ENCODE measurements around the gene PIH1D2.
"Not testable (repeated sequence)": the region's sequence is repeated elsewhere in the genome, so short reads cannot be mapped to it uniquely, and the experiment has no call there.

PIH1D2 gene

DNA sequence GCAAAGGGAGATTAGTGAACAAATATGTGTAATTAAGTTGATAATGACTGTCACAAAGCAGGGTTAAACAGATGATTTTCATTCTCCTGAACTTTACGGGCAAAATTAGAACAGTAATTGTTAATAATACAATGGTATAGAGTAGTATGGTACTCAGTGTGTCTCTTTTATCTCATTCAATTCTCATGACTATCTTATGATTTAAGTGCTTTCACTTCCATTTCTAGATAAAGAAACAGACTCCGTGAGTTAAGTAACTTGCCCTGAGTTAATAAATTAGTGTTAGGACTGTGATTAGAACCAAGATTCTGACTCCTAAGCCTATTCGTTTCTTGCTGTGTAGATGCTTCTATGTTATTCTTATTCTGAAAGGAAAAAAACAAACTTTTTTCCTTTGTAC is 22.0 kb downstream of the PIH1D2 start:
- DNase-seq: no peak

- peak; percentile 19 to 69 (median 50) for DNase-seq
Measured at GRCh38 chr11:112050721-112051120, 23.1 kb downstream of the PIH1D2 start.

DNA sequence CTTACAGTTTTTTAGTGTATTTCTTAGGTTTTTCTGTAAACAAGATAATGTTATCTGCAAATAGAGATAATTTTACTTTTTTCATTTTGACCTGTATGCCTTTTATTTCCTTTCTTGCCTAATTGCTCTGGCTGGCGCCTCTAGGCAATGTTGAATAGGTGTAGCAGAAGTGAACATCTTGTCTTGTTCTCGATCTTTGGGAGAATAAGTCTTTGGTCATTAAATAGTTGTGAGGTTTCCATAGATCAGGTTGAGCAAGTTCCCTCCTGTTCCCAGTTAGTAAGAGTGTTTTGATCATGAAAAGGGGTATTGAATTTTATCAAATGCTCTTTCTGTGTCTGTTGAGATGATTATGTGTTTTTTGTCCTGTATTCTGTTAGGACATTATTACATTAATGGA is 24.0 kb downstream of the PIH1D2 start:
- no peak for DNase-seq

DNA sequence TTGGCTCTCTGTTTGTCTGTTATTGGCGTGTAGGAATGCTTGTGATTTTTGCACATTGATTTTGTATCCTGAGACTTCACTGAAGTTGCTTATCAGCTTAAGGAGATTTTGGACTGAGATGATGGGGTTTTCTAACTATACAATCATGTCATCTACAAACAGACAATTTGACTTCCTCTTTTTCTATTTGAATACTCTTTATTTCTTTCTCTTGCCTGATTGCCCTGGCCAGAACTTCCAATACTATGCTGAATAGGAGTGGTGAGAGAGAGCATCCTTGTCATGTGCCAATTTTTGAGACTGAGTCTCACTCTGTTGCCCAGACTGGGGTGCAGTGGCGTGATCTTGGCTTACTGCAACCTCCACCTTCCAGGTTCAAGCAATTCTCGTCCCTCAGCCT is 25.6 kb downstream of the PIH1D2 start:
- not testable (repeated sequence) for DNase-seq

- not testable (repeated sequence) for DNase-seq
Measured at GRCh38 chr11:112046647-112047046, 27.2 kb downstream of the PIH1D2 start.

DNA sequence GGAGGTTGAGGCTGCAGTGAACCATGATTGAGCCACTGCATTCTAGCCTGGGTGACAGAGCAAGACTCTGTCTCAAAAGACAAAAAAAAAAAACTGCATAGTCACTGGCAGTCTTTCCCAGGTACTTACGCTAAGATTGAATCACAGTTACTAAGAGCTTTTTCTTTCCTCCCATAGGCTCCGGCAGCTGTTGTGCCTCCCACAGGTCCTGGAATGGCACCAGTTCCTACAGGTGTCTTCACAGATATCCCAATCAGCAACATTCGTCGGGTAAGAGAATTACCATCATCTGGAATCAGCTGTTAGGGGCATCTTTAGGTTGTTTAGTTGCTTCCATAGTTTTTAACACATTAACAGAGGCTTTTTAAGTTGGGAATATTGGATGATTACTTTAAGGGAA is 28.9 kb downstream of the PIH1D2 start:
- no peak for DNase-seq

GRCh38 chr11:112042961-112043304 is 30.9 kb downstream of the PIH1D2 start:
- no peak for DNase-seq

GRCh38 chr11:112042161-112042960 is 31.5 kb downstream of the PIH1D2 start:
- DNase-seq: no peak

DNA sequence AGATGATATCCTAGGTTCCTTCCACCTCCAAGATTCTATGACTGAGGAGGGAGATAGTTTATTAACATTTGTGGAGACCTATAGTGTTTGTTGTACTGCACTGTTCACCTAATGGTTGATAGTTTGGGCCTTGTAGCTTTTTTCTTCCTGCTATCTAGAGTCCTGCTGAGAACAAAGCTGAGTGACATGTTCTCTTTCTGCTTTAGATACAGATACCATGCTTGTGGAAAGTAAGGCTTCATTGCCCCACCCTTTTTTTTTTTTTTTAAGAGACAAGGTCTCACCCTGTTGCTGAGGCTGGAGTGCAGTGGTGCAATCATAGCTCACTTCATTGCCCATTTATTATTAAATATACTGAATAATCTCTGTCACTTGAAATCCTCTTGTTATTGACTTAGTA is 36.3 kb downstream of the PIH1D2 start:
- DNase-seq: no peak

DNA sequence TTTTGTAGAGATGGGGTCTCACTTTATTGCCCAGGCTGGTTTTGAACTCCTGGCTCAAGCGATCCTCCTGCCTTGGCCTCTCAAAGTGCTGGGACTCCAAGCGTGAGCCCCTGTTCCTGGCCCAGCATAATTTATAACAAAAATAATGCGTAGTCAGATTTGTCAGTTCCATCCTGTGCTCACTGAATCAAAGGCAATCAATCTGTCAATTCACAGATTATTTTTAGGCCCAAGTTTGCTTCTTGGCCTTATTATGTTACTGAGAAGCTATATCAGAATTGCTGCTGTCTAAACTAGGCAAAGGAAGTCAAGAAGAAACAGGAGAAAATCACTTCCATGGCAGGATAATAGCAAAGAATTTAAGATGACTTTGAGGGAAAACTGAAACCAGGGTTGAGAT is 39.9 kb downstream of the PIH1D2 start:
- no peak for DNase-seq

DNA sequence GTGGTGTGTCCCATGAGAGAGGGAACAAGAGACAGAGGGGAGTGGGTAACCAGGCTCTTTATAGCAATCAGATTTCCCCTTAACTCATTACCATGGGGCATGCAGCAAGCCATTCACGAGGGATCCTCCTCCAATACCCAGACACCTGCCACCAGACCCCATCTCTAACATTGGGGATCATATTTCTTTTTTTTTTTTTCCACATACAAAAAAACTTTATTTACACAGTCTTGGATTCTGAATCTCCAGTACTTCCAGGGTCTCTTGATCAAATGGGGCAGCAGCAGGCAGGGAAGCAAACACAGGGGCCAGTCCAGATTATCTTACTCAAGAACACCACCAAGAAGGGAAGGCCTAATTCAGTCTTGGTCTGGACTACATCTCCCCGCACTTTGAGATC is 44.4 kb downstream of the PIH1D2 start:
- DNase-seq: no peak

DNA sequence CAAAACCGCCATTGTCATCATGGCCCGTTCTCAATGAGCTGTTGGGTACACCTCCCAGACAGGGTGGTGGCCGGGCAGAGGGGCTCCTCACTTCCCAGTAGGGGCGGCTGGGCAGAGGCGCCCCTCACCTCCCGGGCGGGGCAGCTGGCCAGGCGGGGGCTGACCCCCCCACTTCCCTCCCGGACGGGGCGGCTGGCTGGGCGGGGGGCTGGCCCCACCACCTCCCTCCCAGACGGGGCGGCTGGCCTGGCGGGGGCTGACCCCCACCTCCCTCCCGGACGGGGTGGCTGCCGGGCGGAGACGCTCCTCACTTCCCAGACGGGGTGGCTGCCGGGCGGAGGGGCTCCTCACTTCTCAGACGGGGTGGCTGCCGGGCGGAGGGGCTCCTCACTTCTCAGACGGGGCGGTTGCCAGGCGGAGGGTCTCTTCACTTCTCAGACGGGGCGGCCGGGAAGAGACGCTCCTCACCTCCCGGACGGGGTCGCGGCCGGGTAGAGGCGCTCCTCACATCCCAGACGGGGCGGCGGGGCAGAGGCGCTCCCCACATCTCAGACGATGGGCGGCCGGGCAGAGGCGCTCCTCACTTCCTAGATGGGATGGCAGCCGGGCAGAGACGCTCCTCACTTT is 46.9 kb downstream of the PIH1D2 start:
- not testable (repeated sequence) for DNase-seq

GRCh38 chr11:112025707-112026106 is 48.1 kb downstream of the PIH1D2 start:
- peak; percentile 45 to 57 (median 46) for DNase-seq

DNA sequence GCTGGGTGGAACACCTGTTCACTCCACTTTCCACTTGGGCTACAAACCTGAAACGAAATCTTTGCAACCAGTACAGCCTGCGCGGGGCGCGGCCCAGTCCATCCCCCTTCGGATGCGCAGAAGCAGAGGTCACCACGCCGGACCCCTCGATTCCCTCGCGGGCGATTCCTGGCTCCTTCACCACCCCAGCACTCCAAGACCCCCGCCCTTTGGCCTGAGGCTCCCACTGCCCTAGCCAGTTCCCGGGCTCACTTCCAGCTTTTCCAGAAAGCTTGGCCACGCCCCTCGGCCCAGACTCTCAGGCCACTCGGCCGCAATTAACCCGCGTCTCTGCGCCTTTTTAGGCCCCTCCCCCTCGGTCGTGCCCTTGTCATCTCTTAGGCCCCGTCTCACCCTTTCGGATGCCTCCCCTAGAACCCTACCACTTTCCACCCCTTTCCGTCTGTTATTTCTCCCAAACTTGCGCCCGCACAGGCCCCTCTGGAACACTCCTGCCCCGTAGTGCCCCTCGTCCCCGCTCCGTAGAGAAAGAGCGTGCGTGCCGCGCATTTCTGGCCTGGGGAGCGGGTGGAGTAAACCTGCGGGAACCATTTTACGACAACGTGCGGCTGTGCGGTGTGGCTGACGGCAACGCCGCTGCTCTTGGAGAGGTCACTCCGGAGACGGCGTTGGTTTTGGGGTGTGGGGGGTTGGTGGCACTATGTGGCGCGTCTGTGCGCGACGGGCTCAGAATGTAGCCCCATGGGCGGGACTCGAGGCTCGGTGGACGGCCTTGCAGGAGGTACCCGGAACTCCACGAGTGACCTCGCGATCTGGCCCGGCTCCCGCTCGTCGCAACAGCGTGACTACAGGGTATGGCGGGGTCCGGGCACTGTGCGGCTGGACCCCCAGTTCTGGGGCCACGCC is 48.8 kb downstream of the PIH1D2 start, which contains the start of gene DLAT:
DLAT (plus strand) TSS at position 636 of the 906 bp plus-strand sequence; CDS start at position 701, 65 bp downstream.
- peak; percentile 83 to 92 (median 84) for DNase-seq

DNA sequence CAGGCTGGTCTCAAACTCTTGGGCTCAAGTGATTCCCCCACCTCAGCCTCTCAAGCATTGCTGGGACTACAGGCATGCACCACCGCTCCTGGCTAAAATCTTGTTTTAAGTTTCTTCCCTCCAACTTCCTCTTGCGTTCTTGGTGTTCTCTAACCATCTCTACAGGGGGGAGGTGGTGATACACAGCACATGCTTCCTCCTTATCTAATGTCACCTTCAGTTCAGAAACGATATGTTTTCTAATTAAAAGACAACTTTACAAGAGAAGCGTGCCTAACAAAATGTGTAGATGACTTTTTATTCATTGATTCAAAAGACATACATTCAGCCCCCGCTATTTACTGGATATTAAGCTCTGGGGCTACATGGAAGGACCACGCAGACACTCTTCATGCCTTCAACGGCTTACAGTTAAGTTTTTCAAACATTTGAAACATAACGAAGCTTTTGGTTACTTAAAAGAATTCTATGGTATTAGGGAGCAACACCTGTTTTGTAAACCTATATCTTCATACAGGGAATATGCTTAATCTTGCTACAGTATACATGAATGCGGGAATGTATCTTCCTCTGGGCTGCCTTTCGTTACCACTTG is 49.5 kb downstream of the PIH1D2 start:
- DNase-seq: peak; percentile 38 to 46 (median 42)

DNA sequence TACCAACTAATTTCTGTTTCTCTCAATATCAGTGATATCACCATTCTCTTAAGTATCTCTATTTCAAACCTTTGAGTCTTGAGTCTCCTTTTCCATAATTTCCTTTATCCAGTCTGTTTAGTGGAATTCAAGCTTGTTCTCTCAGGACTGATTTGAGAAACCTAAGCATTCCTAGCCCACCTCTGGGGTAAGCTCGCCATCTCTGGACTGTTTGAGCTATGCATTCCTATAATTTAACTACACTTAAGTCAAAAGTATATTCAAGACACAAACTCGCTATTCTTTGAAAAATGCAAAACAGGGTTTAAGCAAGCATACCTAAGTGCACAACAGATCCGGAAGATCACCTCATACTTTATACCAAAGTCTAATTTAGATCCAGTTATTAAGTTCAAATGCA is 50.7 kb downstream of the PIH1D2 start:
- no peak for DNase-seq

GRCh38 chr11:112019066-112019465 is 54.8 kb downstream of the PIH1D2 start:
- DNase-seq: no peak
